ENCODE results near the gene NECTIN1.

NECTIN1 gene

GRCh38 chr11:119594639-119595249, 134.3 kb downstream of the NECTIN1 start:
- no peak for DNase-seq

DNA sequence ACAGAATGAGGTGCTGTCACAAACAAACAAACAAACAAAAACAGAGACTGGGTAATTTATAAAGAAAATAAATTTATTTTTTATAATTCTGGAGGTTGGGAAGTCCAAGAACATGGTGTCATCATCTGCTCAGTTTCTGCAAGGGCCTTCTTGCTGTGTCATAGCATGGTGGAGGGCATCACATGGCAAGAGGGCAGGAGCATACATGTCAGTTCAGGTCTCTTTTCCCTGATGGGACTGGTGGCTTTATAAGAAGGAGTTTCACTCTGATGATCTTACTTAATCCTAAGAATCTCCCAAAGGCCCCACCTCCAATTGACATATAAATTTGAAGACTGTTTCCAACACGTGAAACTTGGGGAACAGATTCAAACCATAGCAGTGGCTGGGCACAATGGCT, 135.7 kb downstream of the NECTIN1 start:
- no peak for DNase-seq

DNA sequence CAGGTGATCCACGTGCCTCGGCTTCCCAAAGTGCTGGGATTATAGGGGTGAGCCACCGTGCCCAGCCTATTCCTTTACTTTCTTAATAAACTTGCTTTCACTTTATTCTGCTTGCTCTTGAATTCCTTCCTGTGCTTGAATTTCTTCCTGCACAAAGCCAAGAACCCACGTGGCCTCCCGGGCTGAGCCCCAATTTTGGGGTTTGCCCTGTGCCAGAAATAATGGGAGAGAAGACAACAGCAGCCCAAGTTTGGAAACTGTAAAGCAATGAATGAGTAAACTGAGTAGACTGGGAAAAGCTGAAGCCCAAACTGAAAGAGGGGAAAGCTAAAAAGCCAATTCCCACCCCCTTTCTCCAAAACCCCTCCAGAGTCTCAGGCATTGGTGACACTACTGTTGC, 136.4 kb downstream of the NECTIN1 start:
- peak in 26 of 56 donors; percentile 7 to 59 (median 28) for DNase-seq

- DNase-seq, result no peak
Observed at GRCh38 chr11:119591836-119592310, 137.1 kb downstream of the NECTIN1 start.

GRCh38 chr11:119590651-119591351, 138.2 kb downstream of the NECTIN1 start:
- DNase-seq, result no peak

GRCh38 chr11:119589001-119589400, 140.0 kb downstream of the NECTIN1 start:
- DNase-seq, result peak in 37 of 56 donors; percentile 12 to 82 (median 44)
